ENCODE data around the gene LAMTOR1. TPM values are rescaled to one million over a fixed set of nuclear protein-coding genes. Genes with fewer than 3 reads are reported as not detected.
"Not testable (repeated sequence)": the region's sequence is repeated elsewhere in the genome, so short reads cannot be mapped to it uniquely, and the experiment has no call there.

LAMTOR1 gene
- total and polyA plus RNA-seq, 2 donors (not counting 1 experiment from before 2014, with no cell fraction given) = 71.0 to 104 TPM

DNA sequence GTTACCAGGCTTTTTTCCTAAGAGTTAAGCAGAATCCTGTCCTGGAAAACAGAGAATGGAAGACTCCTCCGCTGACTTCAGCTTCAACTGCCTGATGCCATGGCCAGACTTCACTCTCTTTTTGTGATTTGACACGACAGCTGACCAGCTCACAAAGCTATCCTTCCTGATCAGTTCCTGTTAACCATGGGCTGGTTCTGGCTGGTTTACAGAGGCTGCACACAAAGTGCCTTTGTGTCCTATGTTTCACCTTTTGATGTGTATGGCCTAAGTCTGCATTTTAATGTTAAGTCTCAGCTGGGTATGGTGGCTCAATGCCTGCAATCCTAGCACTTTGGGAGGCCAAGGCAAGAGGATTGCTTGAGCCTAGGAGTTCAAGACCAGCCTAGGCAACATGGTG is 43.5 kb upstream of the LAMTOR1 start:
- Mint-ChIP-seq H3K4me3 (no peak overlapping the region), H3K27me3 (peaks cover 6% of the 10 kb centered on the region), H3K4me1 (no peaks in the 10 kb centered on the region), H3K9me3 (ENCODE audit: insufficient read depth) (no peaks in the 10 kb centered on the region), H3K27ac (no peak overlapping the region)
- Histone ChIP-seq H2AFZ (ENCODE audit: insufficient read depth, low read depth, low read length, poor library complexity, severe bottlenecking) (no peak overlapping the region), H3K9ac (ENCODE audit: low read length) (no peak overlapping the region), H3K9me3 (ENCODE audit: control extremely low read depth in 1 of 3, control insufficient read depth in 2 of 3, insufficient read depth in 1 of 3, low read length in 2 of 3) (no peaks in the 10 kb centered on the region), H3K27ac (ENCODE audit: low read length in 2 of 2) (no peak overlapping the region), H3K4me2 (replicated peaks; ENCODE audit: low read depth, low read length, poor library complexity, severe bottlenecking) (no peak overlapping the region), H3K4me3 (ENCODE audit: control extremely low read depth in 1 of 5, extremely low read depth in 1 of 5, insufficient read depth in 1 of 5, low read depth in 2 of 5, low read length in 4 of 5) (no peak overlapping the region), H3K79me2 (ENCODE audit: control insufficient read depth, insufficient read depth, low read length) (no peaks in the 10 kb centered on the region), H4K20me1 (ENCODE audit: control insufficient read depth, insufficient read depth, low read length, poor library complexity, severe bottlenecking) (no peaks in the 10 kb centered on the region), H3K36me3 (replicated peaks in 1 of 2; ENCODE audit: control extremely low read depth in 1 of 2, control insufficient read depth in 1 of 2, extremely low read depth in 1 of 2, insufficient read depth in 2 of 2, low read length in 1 of 2) (no peaks in the 10 kb centered on the region), H3K27me3 (replicated peaks in 1 of 4; ENCODE audit: control extremely low read depth in 1 of 4, control insufficient read depth in 3 of 4, insufficient read depth in 4 of 4, low read length in 3 of 4) (no peaks in the 10 kb centered on the region), H3K4me1 (ENCODE audit: control insufficient read depth in 2 of 2, insufficient read depth in 2 of 2, low read length in 2 of 2) (no peaks in the 10 kb centered on the region)
- ChIA-PET CTCF (interaction anchor here (1.0 to 6.1 kb wide), 5 partner anchors 9 to 131 kb away, joined by 3 to 215 read pairs (median 3); no protein-coding TSS in a partner anchor), POLR2A (no interaction called here)
- ATAC-seq (ENCODE audit: low read depth) (no peak), DNase-seq (no peak)
- intact Hi-C loops (cut with micrococcal nuclease) = no loop called here
- 44% methylated on average over 2 of the region's 2 CpGs for WGBS (ENCODE audit: insufficient coverage)
- TF ChIP-seq EZH2 (IDR thresholded peaks at IDR 0.05; ENCODE audit: borderline replicate concordance, insufficient read depth, low read depth, low read length, poor library complexity, severe bottlenecking) = no peak
- TF ChIP-seq, protein P1, sequence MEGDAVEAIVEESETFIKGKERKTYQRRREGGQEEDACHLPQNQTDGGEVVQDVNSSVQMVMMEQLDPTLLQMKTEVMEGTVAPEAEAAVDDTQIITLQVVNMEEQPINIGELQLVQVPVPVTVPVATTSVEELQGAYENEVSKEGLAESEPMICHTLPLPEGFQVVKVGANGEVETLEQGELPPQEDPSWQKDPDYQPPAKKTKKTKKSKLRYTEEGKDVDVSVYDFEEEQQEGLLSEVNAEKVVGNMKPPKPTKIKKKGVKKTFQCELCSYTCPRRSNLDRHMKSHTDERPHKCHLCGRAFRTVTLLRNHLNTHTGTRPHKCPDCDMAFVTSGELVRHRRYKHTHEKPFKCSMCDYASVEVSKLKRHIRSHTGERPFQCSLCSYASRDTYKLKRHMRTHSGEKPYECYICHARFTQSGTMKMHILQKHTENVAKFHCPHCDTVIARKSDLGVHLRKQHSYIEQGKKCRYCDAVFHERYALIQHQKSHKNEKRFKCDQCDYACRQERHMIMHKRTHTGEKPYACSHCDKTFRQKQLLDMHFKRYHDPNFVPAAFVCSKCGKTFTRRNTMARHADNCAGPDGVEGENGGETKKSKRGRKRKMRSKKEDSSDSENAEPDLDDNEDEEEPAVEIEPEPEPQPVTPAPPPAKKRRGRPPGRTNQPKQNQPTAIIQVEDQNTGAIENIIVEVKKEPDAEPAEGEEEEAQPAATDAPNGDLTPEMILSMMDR (IDR thresholded peaks at IDR 0.05) = no peak

DNA sequence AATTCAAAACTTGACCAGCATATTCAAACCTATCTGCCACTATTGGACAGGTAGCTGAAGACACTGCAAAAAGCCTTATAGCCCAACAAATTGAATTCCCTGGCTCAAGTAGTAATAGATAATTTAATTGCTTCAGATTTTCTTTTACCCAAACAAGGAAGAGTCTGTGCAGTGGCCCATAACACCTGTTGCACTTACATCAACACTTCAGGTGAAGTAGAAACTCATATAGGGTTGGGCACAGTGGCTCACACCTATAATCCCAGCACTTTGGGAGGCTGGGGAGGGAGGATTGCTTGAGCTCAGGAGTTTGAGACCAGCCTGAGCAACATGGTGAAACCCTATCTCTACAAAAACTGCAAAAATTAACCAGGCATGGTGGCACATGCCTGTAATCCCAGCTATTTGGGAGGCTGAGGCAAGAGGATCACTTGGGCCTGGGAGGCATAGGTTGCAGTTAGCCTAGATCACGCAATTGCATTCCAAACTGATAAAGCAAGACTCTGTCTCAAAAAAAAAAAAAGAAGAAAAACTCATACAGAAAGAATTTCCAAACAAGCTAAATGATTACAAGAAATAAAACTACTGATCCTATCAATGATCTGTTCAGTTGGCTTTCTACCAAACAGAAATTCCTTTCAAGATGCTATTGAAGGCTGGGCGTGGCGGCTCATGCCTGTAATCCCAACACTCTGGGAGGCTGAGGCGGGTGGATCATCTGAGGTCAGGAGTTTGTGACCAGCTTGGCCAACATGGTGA is 41.9 kb upstream of the LAMTOR1 start:
- H3K9me3 ChIP-seq (ENCODE audit: control extremely low read depth in 1 of 3, control insufficient read depth in 2 of 3, insufficient read depth in 1 of 3, low read length in 2 of 3) = no peaks in the 10 kb centered on the region
- WGBS (ENCODE audit: insufficient coverage) = 100% methylated on average over 1 of the region's 4 CpGs
- H3K27me3 Mint-ChIP-seq = peaks cover 16% of the 10 kb centered on the region
- no peak overlapping the region for H3K4me2 ChIP-seq (replicated peaks; ENCODE audit: low read depth, low read length, poor library complexity, severe bottlenecking)
- H3K4me1 Mint-ChIP-seq = no peaks in the 10 kb centered on the region
- ChIA-PET CTCF (interaction anchor here (0.7 to 6.1 kb wide), 31 partner anchors 9 to 285 kb away, joined by 3 to 215 read pairs (median 5); partner anchors contain the start of genes ANAPC15 and LAMTOR1), POLR2A (interaction anchor here (0.7 to 1.1 kb wide), 2 partner anchors 49 to 78 kb away, joined by 4 to 11 read pairs; no protein-coding TSS in a partner anchor)
- H3K36me3 ChIP-seq (replicated peaks in 1 of 2; ENCODE audit: control extremely low read depth in 1 of 2, control insufficient read depth in 1 of 2, extremely low read depth in 1 of 2, insufficient read depth in 2 of 2, low read length in 1 of 2) = no peaks in the 10 kb centered on the region
- peaks cover 0 to 1% (median 0%) of the 10 kb centered on the region in 4 experiments for H3K27me3 ChIP-seq (replicated peaks in 1 of 4; ENCODE audit: control extremely low read depth in 1 of 4, control insufficient read depth in 3 of 4, insufficient read depth in 4 of 4, low read length in 3 of 4)
- no peak overlapping the region for H3K4me3 ChIP-seq (ENCODE audit: control extremely low read depth in 1 of 5, extremely low read depth in 1 of 5, insufficient read depth in 1 of 5, low read depth in 2 of 5, low read length in 4 of 5)
- ATAC-seq (ENCODE audit: low read depth) = no peak
- H3K9me3 Mint-ChIP-seq (ENCODE audit: insufficient read depth) = no peaks in the 10 kb centered on the region
- no peaks in the 10 kb centered on the region for H4K20me1 ChIP-seq (ENCODE audit: control insufficient read depth, insufficient read depth, low read length, poor library complexity, severe bottlenecking)
- H3K79me2 ChIP-seq (ENCODE audit: control insufficient read depth, insufficient read depth, low read length) = no peaks in the 10 kb centered on the region
- H3K9ac ChIP-seq (ENCODE audit: low read length) = no peak overlapping the region
- intact Hi-C loops (cut with micrococcal nuclease) = loop anchor here (1.0 to 5.0 kb wide), 5 partner anchors 33 to 168 kb away; partner anchors contain the start of genes ANAPC15 and LAMTOR1
- H2AFZ ChIP-seq (ENCODE audit: insufficient read depth, low read depth, low read length, poor library complexity, severe bottlenecking) = no peak overlapping the region
- H3K27ac Mint-ChIP-seq = no peak overlapping the region
- TF ChIP-seq, protein P1 (IDR thresholded peaks at IDR 0.05) = no peak
- TF ChIP-seq EZH2 (IDR thresholded peaks at IDR 0.05; ENCODE audit: borderline replicate concordance, insufficient read depth, low read depth, low read length, poor library complexity, severe bottlenecking) = no peak
- H3K4me1 ChIP-seq (ENCODE audit: control insufficient read depth in 2 of 2, insufficient read depth in 2 of 2, low read length in 2 of 2) = no peaks in the 10 kb centered on the region
- no peak for DNase-seq
- no peak overlapping the region for H3K27ac ChIP-seq (ENCODE audit: low read length in 2 of 2)
- H3K4me3 Mint-ChIP-seq = no peak overlapping the region

DNA sequence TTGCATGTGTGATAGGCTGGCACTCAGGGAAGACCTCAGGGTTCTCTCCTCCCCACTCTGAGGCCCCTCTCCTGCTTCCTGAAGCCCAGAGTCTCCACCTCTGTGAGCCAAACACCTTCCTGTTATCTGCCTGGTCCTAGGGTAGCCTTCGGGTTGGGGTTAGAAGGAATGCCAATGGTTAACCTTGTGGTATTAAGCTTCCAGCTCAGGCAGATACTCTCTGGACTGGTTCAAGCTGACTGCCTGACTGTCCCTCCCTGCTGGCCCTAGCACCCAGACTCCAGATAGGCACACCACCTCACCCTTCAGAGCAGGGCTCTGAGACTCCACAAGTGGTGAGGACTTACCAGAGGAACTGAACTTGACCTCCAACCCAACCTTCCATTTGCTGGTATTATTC is 39.4 kb upstream of the LAMTOR1 start:
- not testable (repeated sequence) for H3K9me3 Mint-ChIP-seq (ENCODE audit: insufficient read depth)
- intact Hi-C loops (cut with micrococcal nuclease) = loop anchor here (5.0 kb wide), 1 partner anchor 40 kb away; the partner anchor contains the start of gene LAMTOR1
- peaks cover 19% of the 10 kb centered on the region for H3K27me3 Mint-ChIP-seq

More for the DNA sequence above, 39.4 kb upstream of the LAMTOR1 start:
- H4K20me1 ChIP-seq (ENCODE audit: control insufficient read depth, insufficient read depth, low read length, poor library complexity, severe bottlenecking); H3K4me2 ChIP-seq (replicated peaks; ENCODE audit: low read depth, low read length, poor library complexity, severe bottlenecking); H3K27ac ChIP-seq (ENCODE audit: low read length in 2 of 2); DNase-seq; H3K4me1 ChIP-seq (ENCODE audit: control insufficient read depth in 2 of 2, insufficient read depth in 2 of 2, low read length in 2 of 2); H3K4me3 ChIP-seq (ENCODE audit: control extremely low read depth in 1 of 5, extremely low read depth in 1 of 5, insufficient read depth in 1 of 5, low read depth in 2 of 5, low read length in 4 of 5); H3K9ac ChIP-seq (ENCODE audit: low read length); H3K27me3 ChIP-seq (replicated peaks in 1 of 4; ENCODE audit: control extremely low read depth in 1 of 4, control insufficient read depth in 3 of 4, insufficient read depth in 4 of 4, low read length in 3 of 4); H2AFZ ChIP-seq (ENCODE audit: insufficient read depth, low read depth, low read length, poor library complexity, severe bottlenecking); H3K9me3 ChIP-seq (ENCODE audit: control extremely low read depth in 1 of 3, control insufficient read depth in 2 of 3, insufficient read depth in 1 of 3, low read length in 2 of 3); H3K36me3 ChIP-seq (replicated peaks in 1 of 2; ENCODE audit: control extremely low read depth in 1 of 2, control insufficient read depth in 1 of 2, extremely low read depth in 1 of 2, insufficient read depth in 2 of 2, low read length in 1 of 2); H3K4me1 Mint-ChIP-seq; POLR2A ChIA-PET; H3K79me2 ChIP-seq (ENCODE audit: control insufficient read depth, insufficient read depth, low read length); H3K4me3 Mint-ChIP-seq; H3K27ac Mint-ChIP-seq; ATAC-seq (ENCODE audit: low read depth): not testable (repeated sequence)
- WGBS (ENCODE audit: insufficient coverage) = no CpG with 5 or more reads among the region's 1 CpG
- CTCF ChIA-PET = interaction anchor here (1.2 to 6.1 kb wide), 4 partner anchors 107 to 165 kb away, joined by 3 to 215 read pairs (median 31); no protein-coding TSS in a partner anchor

Measured in B cell (primary cell).